ENCODE results near the gene CCNQ. TPM values are rescaled to one million over a fixed set of nuclear protein-coding genes. Genes with fewer than 3 reads are reported as not detected.

CCNQ gene
- total and polyA plus RNA-seq, 10 of the 15 experiments (the other 5 are each of a cell fraction or from before 2014, with no cell fraction given) = 0.45 to 36.2 (median 18.2) TPM

DNA sequence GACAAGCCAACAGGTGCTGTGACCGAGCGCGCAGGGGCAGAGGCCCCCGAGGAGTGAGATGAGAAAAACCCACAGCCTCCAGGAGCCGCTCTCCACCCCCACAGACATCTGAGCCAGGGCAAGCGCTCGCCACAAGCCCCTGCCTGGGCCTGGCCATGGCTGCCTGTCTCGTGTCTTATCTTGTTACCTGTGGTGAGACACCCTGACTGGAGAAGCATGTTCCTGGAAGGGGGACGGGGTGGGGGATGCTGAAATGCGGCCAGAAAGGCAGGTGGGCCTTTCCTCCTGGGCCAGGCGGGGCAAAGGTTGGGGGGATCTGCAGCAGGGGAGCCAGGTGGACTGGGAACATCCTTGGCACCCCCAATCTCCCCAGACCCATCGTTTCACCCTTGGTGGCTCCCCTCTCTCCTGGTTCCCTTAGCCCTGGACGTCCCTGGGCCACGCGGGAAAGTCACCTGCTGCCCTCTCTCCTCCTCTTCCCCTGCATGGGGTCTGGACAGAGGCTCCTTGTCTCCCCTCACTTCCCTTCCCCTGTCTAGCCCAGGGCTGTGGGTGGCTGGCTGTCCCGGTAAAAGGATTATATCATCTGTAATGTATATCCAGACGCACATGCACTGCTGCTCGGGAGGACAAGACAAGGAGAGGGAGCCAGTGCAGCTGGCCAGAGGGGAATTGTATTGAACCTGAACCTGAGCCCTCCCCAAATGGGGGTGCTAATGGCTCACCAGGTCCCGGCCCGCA is 39.7 kb upstream of the CCNQ start:
- Histone ChIP-seq H2AFZ (ENCODE audit: control insufficient read depth, low read depth, low read length) (no peak overlapping the region), H3K9ac (ENCODE audit: control insufficient read depth, insufficient read depth, low read length) (no peak overlapping the region), H3K9me3 (replicated peaks; ENCODE audit: control insufficient read depth, insufficient read depth, low read length) (no peaks in the 10 kb centered on the region; the same call in 2 of the 3 replicates), H3K36me3 (ENCODE audit: control insufficient read depth in 2 of 2, insufficient read depth in 2 of 2, low read length in 1 of 2) (no peaks in the 10 kb centered on the region), H3K4me1 (ENCODE audit: control insufficient read depth, insufficient read depth, low read length) (no peaks in the 10 kb centered on the region), H4K20me1 (ENCODE audit: control insufficient read depth, insufficient read depth) (no peaks in the 10 kb centered on the region), H3K27me3 (replicated peaks in 1 of 2; ENCODE audit: control insufficient read depth in 2 of 2, insufficient read depth in 2 of 2, low read length in 1 of 2) (peaks cover 1 to 2% of the 10 kb centered on the region in 2 experiments; a peak in 2 of 4 replicates), H3K4me3 (no peak overlapping the region), H3K27ac (ENCODE audit: control insufficient read depth, insufficient read depth) (no peak overlapping the region), H3K4me2 (ENCODE audit: control insufficient read depth, insufficient read depth) (no peak overlapping the region), H3K79me2 (ENCODE audit: control insufficient read depth, insufficient read depth, low read length) (no peaks in the 10 kb centered on the region)
- ATAC-seq (no peak), DNase-seq (ENCODE audit: low read depth, low spot score) (no peak), FAIRE-seq (no peak)
- BruUV-seq (replicated peaks) = no TSS peak
- TF ChIP-seq TAF1 (IDR thresholded peaks at IDR 0.05; ENCODE audit: borderline replicate concordance, low read depth, low read length) (no peak), SRF (IDR thresholded peaks at IDR 0.05; ENCODE audit: low read depth in 2 of 2, low read length in 2 of 2) (no peak), BRCA1 (IDR thresholded peaks at IDR 0.05; ENCODE audit: low read depth, low read length) (no peak), SREBF1 (IDR thresholded peaks at IDR 0.05; ENCODE audit: low read length) (no peak), ASH2L (IDR thresholded peaks at IDR 0.05; ENCODE audit: borderline replicate concordance, low read depth) (no peak), CEBPB (IDR thresholded peaks at IDR 0.05; ENCODE audit: borderline replicate concordance in 1 of 2, low read depth in 2 of 2, low read length in 2 of 2) (no peak), SIX5 (IDR thresholded peaks at IDR 0.05; ENCODE audit: low read depth, low read length, severe bottlenecking) (no peak), MEF2B (IDR thresholded peaks at IDR 0.05; ENCODE audit: partially characterized antibody, poor library complexity, severe bottlenecking) (no peak), RB1 (IDR thresholded peaks at IDR 0.05; ENCODE audit: borderline replicate concordance) (no peak), SMAD1 (IDR thresholded peaks at IDR 0.05; ENCODE audit: low read depth, partially characterized antibody) (no peak), EGR1 (IDR thresholded peaks at IDR 0.05; ENCODE audit: borderline replicate concordance in 1 of 2, low read depth in 2 of 2, low read length in 2 of 2) (no peak), STAT1 (conservative IDR thresholded peaks at IDR 0.05) (no peak)
- TF ChIP-seq, protein P1, sequence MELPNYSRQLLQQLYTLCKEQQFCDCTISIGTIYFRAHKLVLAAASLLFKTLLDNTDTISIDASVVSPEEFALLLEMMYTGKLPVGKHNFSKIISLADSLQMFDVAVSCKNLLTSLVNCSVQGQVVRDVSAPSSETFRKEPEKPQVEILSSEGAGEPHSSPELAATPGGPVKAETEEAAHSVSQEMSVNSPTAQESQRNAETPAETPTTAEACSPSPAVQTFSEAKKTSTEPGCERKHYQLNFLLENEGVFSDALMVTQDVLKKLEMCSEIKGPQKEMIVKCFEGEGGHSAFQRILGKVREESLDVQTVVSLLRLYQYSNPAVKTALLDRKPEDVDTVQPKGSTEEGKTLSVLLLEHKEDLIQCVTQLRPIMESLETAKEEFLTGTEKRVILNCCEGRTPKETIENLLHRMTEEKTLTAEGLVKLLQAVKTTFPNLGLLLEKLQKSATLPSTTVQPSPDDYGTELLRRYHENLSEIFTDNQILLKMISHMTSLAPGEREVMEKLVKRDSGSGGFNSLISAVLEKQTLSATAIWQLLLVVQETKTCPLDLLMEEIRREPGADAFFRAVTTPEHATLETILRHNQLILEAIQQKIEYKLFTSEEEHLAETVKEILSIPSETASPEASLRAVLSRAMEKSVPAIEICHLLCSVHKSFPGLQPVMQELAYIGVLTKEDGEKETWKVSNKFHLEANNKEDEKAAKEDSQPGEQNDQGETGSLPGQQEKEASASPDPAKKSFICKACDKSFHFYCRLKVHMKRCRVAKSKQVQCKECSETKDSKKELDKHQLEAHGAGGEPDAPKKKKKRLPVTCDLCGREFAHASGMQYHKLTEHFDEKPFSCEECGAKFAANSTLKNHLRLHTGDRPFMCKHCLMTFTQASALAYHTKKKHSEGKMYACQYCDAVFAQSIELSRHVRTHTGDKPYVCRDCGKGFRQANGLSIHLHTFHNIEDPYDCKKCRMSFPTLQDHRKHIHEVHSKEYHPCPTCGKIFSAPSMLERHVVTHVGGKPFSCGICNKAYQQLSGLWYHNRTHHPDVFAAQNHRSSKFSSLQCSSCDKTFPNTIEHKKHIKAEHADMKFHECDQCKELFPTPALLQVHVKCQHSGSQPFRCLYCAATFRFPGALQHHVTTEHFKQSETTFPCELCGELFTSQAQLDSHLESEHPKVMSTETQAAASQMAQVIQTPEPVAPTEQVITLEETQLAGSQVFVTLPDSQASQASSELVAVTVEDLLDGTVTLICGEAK (IDR thresholded peaks at IDR 0.05; ENCODE audit: borderline replicate concordance) = no peak
- TF ChIP-seq, protein P2, sequence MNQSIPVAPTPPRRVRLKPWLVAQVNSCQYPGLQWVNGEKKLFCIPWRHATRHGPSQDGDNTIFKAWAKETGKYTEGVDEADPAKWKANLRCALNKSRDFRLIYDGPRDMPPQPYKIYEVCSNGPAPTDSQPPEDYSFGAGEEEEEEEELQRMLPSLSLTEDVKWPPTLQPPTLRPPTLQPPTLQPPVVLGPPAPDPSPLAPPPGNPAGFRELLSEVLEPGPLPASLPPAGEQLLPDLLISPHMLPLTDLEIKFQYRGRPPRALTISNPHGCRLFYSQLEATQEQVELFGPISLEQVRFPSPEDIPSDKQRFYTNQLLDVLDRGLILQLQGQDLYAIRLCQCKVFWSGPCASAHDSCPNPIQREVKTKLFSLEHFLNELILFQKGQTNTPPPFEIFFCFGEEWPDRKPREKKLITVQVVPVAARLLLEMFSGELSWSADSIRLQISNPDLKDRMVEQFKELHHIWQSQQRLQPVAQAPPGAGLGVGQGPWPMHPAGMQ (IDR thresholded peaks at IDR 0.05; ENCODE audit: borderline replicate concordance) = no peak
- TF ChIP-seq, protein P3, sequence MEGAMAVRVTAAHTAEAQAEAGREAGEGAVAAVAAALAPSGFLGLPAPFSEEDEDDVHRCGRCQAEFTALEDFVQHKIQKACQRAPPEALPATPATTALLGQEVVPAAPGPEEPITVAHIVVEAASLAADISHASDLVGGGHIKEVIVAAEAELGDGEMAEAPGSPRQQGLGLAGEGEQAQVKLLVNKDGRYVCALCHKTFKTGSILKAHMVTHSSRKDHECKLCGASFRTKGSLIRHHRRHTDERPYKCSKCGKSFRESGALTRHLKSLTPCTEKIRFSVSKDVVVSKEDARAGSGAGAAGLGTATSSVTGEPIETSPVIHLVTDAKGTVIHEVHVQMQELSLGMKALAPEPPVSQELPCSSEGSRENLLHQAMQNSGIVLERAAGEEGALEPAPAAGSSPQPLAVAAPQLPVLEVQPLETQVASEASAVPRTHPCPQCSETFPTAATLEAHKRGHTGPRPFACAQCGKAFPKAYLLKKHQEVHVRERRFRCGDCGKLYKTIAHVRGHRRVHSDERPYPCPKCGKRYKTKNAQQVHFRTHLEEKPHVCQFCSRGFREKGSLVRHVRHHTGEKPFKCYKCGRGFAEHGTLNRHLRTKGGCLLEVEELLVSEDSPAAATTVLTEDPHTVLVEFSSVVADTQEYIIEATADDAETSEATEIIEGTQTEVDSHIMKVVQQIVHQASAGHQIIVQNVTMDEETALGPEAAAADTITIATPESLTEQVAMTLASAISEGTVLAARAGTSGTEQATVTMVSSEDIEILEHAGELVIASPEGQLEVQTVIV (IDR thresholded peaks at IDR 0.05; ENCODE audit: borderline replicate concordance, partially characterized antibody) = no peak
- 35% methylated on average over 19 of the region's 20 CpGs for WGBS (ENCODE audit: insufficient coverage, insufficient replicate concordance, low lambda C conversion rate, missing lambda C conversion rate)
- POLR2A ChIA-PET = no interaction called here
- SMC1A ChIA-PET (ENCODE audit: uncharacterized antibody, unreplicated experiment) = no interaction called here
- RAD21 ChIA-PET (ENCODE audit: unreplicated experiment) = no interaction called here
- in situ Hi-C loops (cut with MboI) = no loop called here
- intact Hi-C loops (cut with micrococcal nuclease; ENCODE audit: unreplicated experiment) = no loop called here
- CTCF ChIA-PET = no interaction called here

Data from GM12878 (cell line).